GM18951 (cell line): ENCODE data around the gene FLT1.

Experiments
- POLR2A ChIP-seq: IDR thresholded peaks from 4 replicates; pipeline ENCODE4 v1.6.1; 2011; ENCODE audit warnings: mild to moderate bottlenecking; ENCODE audit not compliant: insufficient read length, insufficient read depth; ENCODE audit errors: extremely low read depth
- in situ Hi-C: fragments of 300-500 bp; cut with MboI; formaldehyde crosslinking; loops from one replicate; pipeline ENCODE4 v1.12.0; 2022; ENCODE audit warnings: low sequenced_read_pairs, mixed read lengths, inconsistent platforms; ENCODE audit not compliant: unreplicated experiment

The FLT1 gene

DNA sequence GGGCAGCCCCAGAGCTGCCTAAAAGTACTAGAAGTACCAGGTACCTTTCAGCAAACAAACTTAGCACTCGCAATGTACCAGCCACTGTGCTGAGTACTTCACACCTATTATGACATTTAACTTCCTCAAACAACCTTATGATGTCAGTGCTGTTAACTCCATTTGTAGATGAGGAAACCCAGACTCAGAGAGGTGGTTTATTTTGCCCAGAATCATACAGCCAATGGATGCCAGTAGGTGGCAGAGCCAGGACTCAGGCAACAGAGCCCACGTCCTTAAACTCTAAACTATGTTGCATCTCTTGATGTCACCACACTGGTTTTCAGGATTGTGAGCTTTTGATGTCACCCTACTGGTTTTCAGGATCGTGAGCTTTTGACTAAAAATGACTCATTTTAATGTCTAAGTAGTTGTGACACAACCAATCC, 78.9 kb downstream of the FLT1 start:
- TF ChIP-seq POLR2A = no peak
- in situ Hi-C loops = no loop called here

DNA sequence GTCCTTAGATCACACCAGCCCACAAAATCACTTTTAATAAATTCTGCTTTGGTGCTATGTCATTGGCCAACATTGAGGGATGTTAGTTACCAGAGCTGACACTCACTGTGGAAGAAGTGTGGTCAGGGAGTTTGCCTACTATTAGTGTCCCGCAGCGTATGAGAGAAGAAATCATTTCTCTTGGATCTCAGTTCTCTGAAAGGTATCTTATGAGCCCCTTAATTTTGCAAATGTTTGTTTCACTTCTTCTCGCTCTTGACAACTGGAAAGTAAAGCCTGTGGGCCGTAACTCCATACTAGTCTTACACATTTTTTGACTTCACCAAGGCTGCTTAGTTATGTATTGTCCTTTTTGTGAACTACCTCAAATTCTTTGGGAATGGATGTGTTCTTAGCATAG, 80.9 kb downstream of the FLT1 start:
- in situ Hi-C loops = no loop called here
- TF ChIP-seq POLR2A = no peak

DNA sequence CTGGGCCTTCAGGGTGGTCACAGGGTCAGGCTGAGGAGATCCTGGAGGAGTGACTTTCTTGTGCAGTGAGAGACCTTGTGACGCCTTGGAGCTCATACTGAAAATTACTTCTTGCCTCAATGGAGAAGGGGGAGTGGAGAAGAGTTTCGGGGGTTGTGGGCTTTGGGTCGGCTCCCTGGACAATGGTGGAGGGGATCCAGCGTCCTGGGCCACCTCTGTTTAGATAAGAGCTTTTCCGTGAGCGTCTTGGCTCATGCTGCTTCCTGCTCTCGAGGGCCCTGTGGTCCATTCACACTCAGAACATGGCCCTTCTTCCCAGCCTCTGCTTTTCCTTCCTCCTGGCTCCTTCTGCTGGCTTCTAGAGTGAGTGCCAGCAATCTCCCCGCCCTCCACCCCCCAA, 81.9 kb downstream of the FLT1 start:
- TF ChIP-seq POLR2A = no peak
- in situ Hi-C loops = no loop called here

DNA sequence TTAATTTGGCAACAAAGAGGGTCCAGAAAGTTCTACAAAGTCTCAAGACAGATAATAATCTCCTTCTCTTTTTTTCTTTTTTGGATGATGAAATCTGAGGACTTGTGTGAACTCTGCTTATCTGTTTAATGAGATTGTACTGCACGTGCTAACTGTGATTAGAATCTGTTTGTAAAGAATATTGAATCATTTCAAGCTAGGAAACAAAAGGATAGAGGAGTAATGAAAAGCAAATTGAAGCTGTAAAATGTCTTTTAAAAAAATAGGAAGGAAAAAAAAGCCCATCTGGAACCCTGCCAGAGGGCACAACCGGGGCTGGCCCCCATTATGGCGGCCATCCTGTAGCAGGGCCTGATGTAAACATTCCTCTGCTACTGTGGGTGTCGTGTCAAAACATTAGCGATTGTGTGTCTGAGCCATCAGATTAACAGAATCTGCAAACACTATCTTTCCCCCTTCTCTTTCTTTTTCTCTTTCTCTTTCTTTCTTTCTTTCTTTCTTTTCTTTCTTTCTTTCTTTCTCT, 83.0 kb downstream of the FLT1 start:
- no peak for TF ChIP-seq POLR2A
- in situ Hi-C loops = no loop called here

DNA sequence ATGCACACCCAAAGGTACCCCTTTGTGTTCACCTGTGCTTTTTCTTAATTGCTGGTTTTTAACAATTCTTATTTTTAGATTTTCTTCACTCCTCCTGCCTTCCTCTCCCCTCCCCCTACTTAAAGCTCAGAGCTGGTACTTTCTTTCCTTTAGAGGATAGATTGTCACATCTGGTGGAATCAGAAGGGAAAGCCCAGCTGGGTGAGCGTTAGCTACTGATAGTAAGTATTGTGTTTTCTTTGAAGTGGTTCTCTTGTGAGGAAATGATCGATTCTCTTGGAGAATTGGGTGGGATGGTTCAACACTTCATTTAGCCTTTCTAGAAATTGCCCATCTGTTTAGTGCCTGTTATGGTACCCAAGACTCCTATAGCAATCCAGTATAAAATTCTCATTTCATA, 84.8 kb downstream of the FLT1 start:
- in situ Hi-C loops = no loop called here
- no peak for TF ChIP-seq POLR2A

GRCh38 chr13:28409648-28410047, 85.3 kb downstream of the FLT1 start:
- no peak for TF ChIP-seq POLR2A
- in situ Hi-C loops = no loop called here

DNA sequence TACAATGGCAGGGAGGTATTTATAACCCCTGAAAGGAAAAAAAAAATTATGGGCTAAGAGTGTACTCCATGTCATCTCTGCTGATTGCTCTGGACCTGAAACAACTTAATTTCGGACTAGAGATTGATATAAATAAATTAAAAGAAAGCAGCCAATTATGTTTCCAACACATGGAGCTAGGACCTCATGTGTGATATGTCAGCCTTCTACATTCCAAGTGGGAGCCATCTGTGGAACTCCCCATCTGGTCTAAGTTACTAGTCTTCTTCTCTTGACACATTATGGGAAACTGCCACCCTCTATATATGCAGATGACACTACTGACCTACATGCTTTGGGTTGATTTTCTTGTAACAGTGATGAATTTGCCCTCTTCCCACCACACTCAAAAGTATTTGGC, 86.1 kb downstream of the FLT1 start:
- TF ChIP-seq POLR2A = no peak
- in situ Hi-C loops = no loop called here

- in situ Hi-C loops = no loop called here
- TF ChIP-seq POLR2A = no peak
Measured at GRCh38 chr13:28408235-28408848, 86.6 kb downstream of the FLT1 start.

GRCh38 chr13:28406733-28407266, 88.1 kb downstream of the FLT1 start:
- in situ Hi-C loops = no loop called here
- no peak for TF ChIP-seq POLR2A

- TF ChIP-seq POLR2A = no peak
- in situ Hi-C loops = no loop called here
Measured at GRCh38 chr13:28402057-28402381, 92.9 kb downstream of the FLT1 start.

- in situ Hi-C loops = no loop called here
- no peak for TF ChIP-seq POLR2A
Measured at GRCh38 chr13:28401303-28402056, 93.4 kb downstream of the FLT1 start.

DNA sequence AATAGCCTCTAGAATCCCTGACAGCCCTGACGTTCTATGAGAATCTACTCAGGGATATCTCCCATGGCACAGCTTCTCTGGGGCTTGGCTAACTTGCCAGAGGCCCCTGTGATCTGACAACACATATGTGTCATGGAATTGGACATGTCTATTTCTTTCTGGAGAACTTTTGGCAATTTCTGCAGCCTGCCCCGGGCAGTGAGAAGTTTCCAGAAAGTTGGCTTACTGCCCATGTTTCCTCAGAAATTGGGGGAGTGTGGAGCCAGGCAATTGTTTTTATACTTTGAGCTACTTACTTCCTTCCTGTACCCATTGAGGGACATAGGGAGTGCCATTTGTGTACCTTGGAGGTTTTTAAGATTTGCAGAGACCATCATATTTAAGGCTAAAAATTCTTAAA, 98.9 kb downstream of the FLT1 start:
- no peak for TF ChIP-seq POLR2A
- in situ Hi-C loops = no loop called here

DNA sequence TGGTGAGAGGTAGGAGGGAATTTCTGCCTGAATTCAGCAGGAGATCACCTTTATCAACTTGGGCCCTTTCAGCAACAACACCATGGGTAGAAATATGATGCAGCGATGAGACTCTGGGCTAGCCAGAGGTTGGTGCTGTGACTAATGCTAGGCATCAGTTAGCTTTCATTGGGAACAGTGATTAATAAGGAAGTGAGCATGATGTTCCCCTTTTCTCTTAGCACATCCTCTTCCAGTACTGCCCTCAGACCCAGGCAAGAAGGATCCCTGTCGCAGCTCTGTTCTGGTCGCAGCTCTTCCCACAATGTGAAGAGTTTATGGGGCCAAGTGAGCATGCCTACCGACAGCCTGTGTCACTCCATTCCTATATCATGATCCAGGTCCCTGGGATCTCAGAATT, 100.5 kb downstream of the FLT1 start:
- in situ Hi-C loops = no loop called here
- TF ChIP-seq POLR2A = no peak
